Spleen (tissue), 11 donors: ENCODE results near the gene VPS26B. TPM values are rescaled to one million over a fixed set of nuclear protein-coding genes. Genes with fewer than 3 reads are reported as not detected.

Source experiments
- DNase-seq: peaks from one replicate; pipeline ENCODE4 v3.0.0-alpha.2; 2020
- H3K27ac ChIP-seq, 8 donors: fragments of 200-600 bp; sonication (generic) in 7 of 8; 1 replicate in 4 of 8; 2 replicates in 4 of 8; pipeline versions ENCODE4 v1.5.0 to v1.8.0; 2016 to 2021; ENCODE audit warnings: inconsistent platforms in 4 of 8, mild to moderate bottlenecking in 4 of 8, moderate library complexity in 1 of 8
- H3K27me3 ChIP-seq, 7 donors: fragments of 200-600 bp; sonication (generic) in 6 of 7; replicated peaks in 1 of 7; 1 replicate in 4 of 7; 2 replicates in 3 of 7; pipeline versions ENCODE4 v1.5.0 to v1.8.0; 2016 to 2021; ENCODE audit warnings: inconsistent platforms in 3 of 7, mild to moderate bottlenecking in 1 of 7
- H3K36me3 ChIP-seq, 6 donors: fragments of 200-600 bp; sonication (generic) in 5 of 6; 1 replicate in 4 of 6; 2 replicates in 2 of 6; pipeline versions ENCODE4 v1.5.0 to v1.8.0; 2016 to 2021; ENCODE audit warnings: inconsistent platforms in 2 of 6
- H3K4me1 ChIP-seq, 6 donors: fragments of 200-600 bp; sonication (generic) in 5 of 6; 1 replicate in 3 of 6; 2 replicates in 3 of 6; pipeline versions ENCODE4 v1.5.0 to v1.8.0; 2016 to 2021; ENCODE audit warnings: inconsistent platforms in 3 of 6
- H3K4me3 ChIP-seq, 8 donors: fragments of 200-600 bp; sonication (generic) in 7 of 8; 1 replicate in 4 of 8; 2 replicates in 4 of 8; pipeline versions ENCODE4 v1.5.0 to v1.8.0; 2016 to 2021; ENCODE audit warnings: inconsistent platforms in 4 of 8, mild to moderate bottlenecking in 4 of 8, moderate library complexity in 2 of 8
- H3K9me3 ChIP-seq, 8 donors: fragments of 200-600 bp; sonication (generic) in 7 of 8; 1 replicate in 4 of 8; 2 replicates in 4 of 8; pipeline versions ENCODE4 v1.5.0 to v1.8.0; 2016 to 2021; ENCODE audit warnings: inconsistent platforms in 4 of 8
- CTCF ChIP-seq, 11 experiments: fragments of 200-600 bp in 7 of 11; fragments of 450-650 bp in 4 of 11; sonication (generic) in 4 of 11; IDR thresholded peaks in 8 of 11; conservative IDR thresholded peaks in 3 of 11; 1 replicate in 7 of 11; 2 replicates in 4 of 11; pipeline versions ENCODE4 v1.4.0 to v1.8.0; 2016 to 2021; ENCODE audit warnings: antibody characterized with exemption in 11 of 11, inconsistent platforms in 4 of 11, mild to moderate bottlenecking in 1 of 11
- POLR2A ChIP-seq, 3 donors: fragments of 450-650 bp; IDR thresholded peaks; one replicate each; pipeline ENCODE4 v1.5.1; 2017; ENCODE audit warnings: antibody characterized with exemption in 3 of 3, mild to moderate bottlenecking in 1 of 3
- POLR2AphosphoS5 ChIP-seq, 3 donors: sonication (generic); formaldehyde crosslinking; IDR thresholded peaks; one replicate each; pipeline ENCODE4 v1.5.1; 2017; ENCODE audit warnings: antibody characterized with exemption in 3 of 3
- WGBS, 5 donors: extraction: QIAGEN DNeasy Blood & Tissue Kit in 3 of 5; methylation state at CpG; one replicate each; pipeline versions ENCODE4 v1.1.5 to v1.1.7; 2013 to 2018; 5-methylcytosine and 5-hydroxymethylcytosine counted together
- intact Hi-C: fragments of 100-400 bp; cut with DNase I; formaldehyde crosslinking; loops from one replicate; pipeline ENCODE4 v1.15.0; 2023; ENCODE audit warnings: low total_unique reads
- polyA plus RNA-seq, 3 donors: library from polyadenylated mRNA; stranded (reverse); fragments of 200-250 nt; gene quantifications; one replicate each; pipeline ENCODE4 v1.2.1, GENCODE V29; 2013
- total RNA-seq, 7 donors: library from RNA; depleted of rRNA in 3 of 7; stranded (reverse); fragments of >200 nt in 3 of 7; fragmentation: NEBNext Ultra II Directional in 4 of 7; extraction: Animal tissue kit (Norgen Biotek cat#: 25700) in 4 of 7; gene quantifications; one replicate each; pipeline versions ENCODE4 v1.1.0 to v1.2.1, GENCODE V29; 2016 to 2021
- donor health status: healthy with polysubstance abuse.
- donor health status: DM: no; HTN: no; CAD: no; lungs with moderate emphysema.
- donor health status: DM: no; HTN: no; CAD: no.
- donor health status: Bipolar disorder and iron deficiency.
- donor health status: healthy.
- donor health status: DM: no; HTN: no; CAD: no.
- donor health status: DM: yes; HTN: yes; CAD: no.

The VPS26B gene
- total and polyA plus RNA-seq, 10 donors, result 9.7 to 48.9 (median 38.9) TPM

- peaks cover 0 to 100% (median 56%) of the 10 kb centered on the region in 6 donors for H3K36me3 ChIP-seq
- no peaks in the 10 kb centered on the region for H3K9me3 ChIP-seq
- H3K4me1 ChIP-seq, result peaks cover 0 to 3% (median 0%) of the 10 kb centered on the region in 6 donors
- DNase-seq, result no peak
- intact Hi-C loops, result no loop called here
- TF ChIP-seq POLR2AphosphoS5 (IDR thresholded peaks at IDR 0.05) (no peak), CTCF (IDR thresholded peaks at IDR 0.05 in 8 of 11, conservative IDR thresholded peaks at IDR 0.05 in 3 of 11) (no peak), POLR2A (IDR thresholded peaks at IDR 0.05) (no peak)
- no peak overlapping the region for H3K27ac ChIP-seq
- H3K27me3 ChIP-seq, result no peaks in the 10 kb centered on the region
- H3K4me3 ChIP-seq, result no peak overlapping the region
- WGBS, 5 donors, result 70 to 90% (median 70%) methylated on average over 6 of the region's 6 CpGs
Measured at GRCh38 chr11:134240592-134240991, 16.1 kb downstream of the VPS26B start.

GRCh38 chr11:134242376-134242775, 17.9 kb downstream of the VPS26B start:
- intact Hi-C loops, result no loop called here
- Histone ChIP-seq H3K4me3 (no peak overlapping the region), H3K9me3 (no peaks in the 10 kb centered on the region), H3K27ac (no peak overlapping the region), H3K27me3 (no peaks in the 10 kb centered on the region), H3K36me3 (peaks cover 0 to 100% (median 68%) of the 10 kb centered on the region in 6 donors), H3K4me1 (no peaks in the 10 kb centered on the region)
- TF ChIP-seq CTCF (IDR thresholded peaks at IDR 0.05 in 8 of 11, conservative IDR thresholded peaks at IDR 0.05 in 3 of 11) (no peak), POLR2A (IDR thresholded peaks at IDR 0.05) (no peak), POLR2AphosphoS5 (IDR thresholded peaks at IDR 0.05) (no peak)
- DNase-seq, result no peak
- 65 to 85% (median 67%) methylated on average over 9 of the region's 9 CpGs for whole genome bisulfite sequencing, 5 donors

GRCh38 chr11:134243913-134244312, 19.4 kb downstream of the VPS26B start:
- H3K27ac ChIP-seq, result no peak overlapping the region
- no peaks in the 10 kb centered on the region for H3K9me3 ChIP-seq
- no peak overlapping the region for H3K4me3 ChIP-seq
- 95 to 100% (median 98%) methylated on average over 4 of the region's 4 CpGs for WGBS, 5 donors
- H3K4me1 ChIP-seq, result peaks cover 0 to under 1% (median 0%) of the 10 kb centered on the region in 6 donors
- no peaks in the 10 kb centered on the region for H3K27me3 ChIP-seq
- DNase-seq, result no peak
- TF ChIP-seq POLR2A (IDR thresholded peaks at IDR 0.05) (no peak), POLR2AphosphoS5 (IDR thresholded peaks at IDR 0.05) (no peak), CTCF (IDR thresholded peaks at IDR 0.05 in 8 of 11, conservative IDR thresholded peaks at IDR 0.05 in 3 of 11) (no peak)
- H3K36me3 ChIP-seq, result peaks cover 2 to 100% (median 81%) of the 10 kb centered on the region in 6 donors
- intact Hi-C loops, result no loop called here

GRCh38 chr11:134244593-134244992, 20.1 kb downstream of the VPS26B start:
- Histone ChIP-seq H3K27me3 (no peaks in the 10 kb centered on the region), H3K9me3 (no peaks in the 10 kb centered on the region), H3K4me1 (peaks cover 0 to 6% (median 0%) of the 10 kb centered on the region in 6 donors), H3K27ac (no peak overlapping the region), H3K4me3 (no peak overlapping the region), H3K36me3 (peaks cover 2 to 100% (median 81%) of the 10 kb centered on the region in 6 donors)
- WGBS, 5 donors, result 68 to 76% (median 70%) methylated on average over 7 of the region's 7 CpGs
- TF ChIP-seq CTCF (IDR thresholded peaks at IDR 0.05 in 8 of 11, conservative IDR thresholded peaks at IDR 0.05 in 3 of 11), result peak in 10 of 11 experiments; percentile 22 to 70 (median 43)
- TF ChIP-seq POLR2A (IDR thresholded peaks at IDR 0.05), result no peak
- DNase-seq, result no peak
- intact Hi-C loops, result no loop called here
